Tibial nerve (tissue), 4 donors: ENCODE data around the gene FAM72A. TPM values are rescaled to one million over a fixed set of nuclear protein-coding genes. Genes with fewer than 3 reads are reported as not detected.
"Not testable (repeated sequence)": the region's sequence is repeated elsewhere in the genome, so short reads cannot be mapped to it uniquely, and the experiment has no call there.

Source experiments
- DNase-seq, 2 donors: peaks; one replicate each; pipeline ENCODE4 v3.0.0-alpha.2; 2019; ENCODE audit warnings: low spot score in 2 of 2
- H3K27ac ChIP-seq, 4 donors: fragments of 200-600 bp; sonication (generic) in 3 of 4; one replicate each; pipeline ENCODE4 v1.5.1; 2017 to 2019; ENCODE audit warnings: mild to moderate bottlenecking in 1 of 4
- H3K27me3 ChIP-seq, 2 donors: fragments of 200-600 bp; sonication (generic) in 1 of 2; one replicate each; pipeline versions ENCODE4 v1.5.1 to v1.6.0; 2017 to 2019
- H3K36me3 ChIP-seq, 3 donors: fragments of 200-600 bp; sonication (generic); one replicate each; pipeline ENCODE4 v1.5.1; 2018 to 2019
- H3K4me1 ChIP-seq, 4 donors: fragments of 200-600 bp; sonication (generic) in 3 of 4; one replicate each; pipeline ENCODE4 v1.5.1; 2017 to 2019
- H3K4me3 ChIP-seq, 4 donors: fragments of 200-600 bp; sonication (generic) in 3 of 4; one replicate each; pipeline ENCODE4 v1.5.1; 2017 to 2019; ENCODE audit warnings: mild to moderate bottlenecking in 1 of 4, moderate library complexity in 1 of 4
- H3K9me3 ChIP-seq, 4 donors: fragments of 200-600 bp; sonication (generic) in 3 of 4; one replicate each; pipeline ENCODE4 v1.5.1; 2017 to 2019
- CTCF ChIP-seq, 5 experiments: fragments of 200-600 bp in 3 of 5; fragments of 450-650 bp in 2 of 5; sonication (generic) in 3 of 5; IDR thresholded peaks; one replicate each; pipeline ENCODE4 v1.5.1; 2016 to 2019; ENCODE audit warnings: antibody characterized with exemption in 5 of 5, mild to moderate bottlenecking in 3 of 5, moderate library complexity in 2 of 5
- EP300 ChIP-seq, 2 donors: sonication (generic); formaldehyde crosslinking; IDR thresholded peaks; one replicate each; pipeline ENCODE4 v1.6.1; 2017; ENCODE audit warnings: antibody characterized with exemption in 2 of 2, mild to moderate bottlenecking in 1 of 2
- POLR2A ChIP-seq, 2 donors: fragments of 450-650 bp; IDR thresholded peaks; one replicate each; pipeline ENCODE4 v1.6.1; 2017; ENCODE audit warnings: antibody characterized with exemption in 2 of 2, mild to moderate bottlenecking in 2 of 2, moderate library complexity in 2 of 2
- WGBS, 2 donors: methylation state at CpG; one replicate each; pipeline ENCODE4 v1.1.5; 2018; 5-methylcytosine and 5-hydroxymethylcytosine counted together
- total RNA-seq, 4 donors: library from RNA; depleted of rRNA; stranded (reverse); fragments of >200 nt; gene quantifications; one replicate each; pipeline ENCODE4 v1.1.0, GENCODE V29; 2016

FAM72A gene
- total RNA-seq, 4 donors from 2014 or later: 1.3 to 3.9 (median 2.9) TPM; not detected in 1

GRCh38 chr1:206174182-206174868 is 28.3 kb downstream of the FAM72A start:
- H3K27me3 ChIP-seq, H3K4me1 ChIP-seq, H3K27ac ChIP-seq, H3K9me3 ChIP-seq, H3K4me3 ChIP-seq, H3K36me3 ChIP-seq: not testable (repeated sequence)
- 68 to 78% methylated on average over 6 to 7 of the region's 7 CpGs for WGBS, 2 donors
- DNase-seq: peak in 1 of 2 donors; percentile 60

GRCh38 chr1:206173110-206173719 is 29.4 kb downstream of the FAM72A start:
- not testable (repeated sequence) for H3K9me3 ChIP-seq, H3K4me1 ChIP-seq, H3K27me3 ChIP-seq, H3K27ac ChIP-seq, H3K4me3 ChIP-seq, H3K36me3 ChIP-seq, DNase-seq
- WGBS, 2 donors: 100% methylated on average over 1 of the region's 2 CpGs; no CpG with 5 or more reads in 1 of the 2 donors

- H3K27me3 ChIP-seq, H3K9me3 ChIP-seq: not testable (repeated sequence)
- 63 to 72% methylated on average over 1 to 3 of the region's 3 CpGs for WGBS, 2 donors
Measured at GRCh38 chr1:206169794-206170193, 32.8 kb downstream of the FAM72A start.

GRCh38 chr1:206167350-206168029 is 35.1 kb downstream of the FAM72A start:
- H3K9me3 ChIP-seq, H3K36me3 ChIP-seq, H3K4me1 ChIP-seq, H3K4me3 ChIP-seq, H3K27me3 ChIP-seq, H3K27ac ChIP-seq, DNase-seq: not testable (repeated sequence)
- WGBS, 2 donors: 17 to 24% methylated on average over 4 of the region's 10 CpGs
- TF ChIP-seq CTCF (IDR thresholded peaks at IDR 0.05): peak in 3 of 5 experiments; percentile 12 to 30 (median 26)

More at GRCh38 chr1:206169794-206170193, 32.8 kb downstream of the FAM72A start:
- DNase-seq: peak in 1 of 2 donors; percentile 40
- not testable (repeated sequence) for H3K4me1 ChIP-seq, H3K27ac ChIP-seq, H3K36me3 ChIP-seq, H3K4me3 ChIP-seq

GRCh38 chr1:206145771-206146290 is 56.8 kb downstream of the FAM72A start:
- Histone ChIP-seq H3K27me3 (peaks cover 0 to 9% of the 10 kb centered on the region in 2 donors), H3K4me3 (no peak overlapping the region), H3K27ac (no peak overlapping the region), H3K36me3 (no peaks in the 10 kb centered on the region), H3K4me1 (no peaks in the 10 kb centered on the region), H3K9me3 (peaks cover 0 to 2% (median 0%) of the 10 kb centered on the region in 4 donors)
- TF ChIP-seq CTCF (IDR thresholded peaks at IDR 0.05): no peak
- TF ChIP-seq EP300 (IDR thresholded peaks at IDR 0.05): no peak
- no peak for TF ChIP-seq POLR2A (IDR thresholded peaks at IDR 0.05)
- 41% methylated on average over 3 of the region's 3 CpGs for WGBS, 2 donors
- no peak for DNase-seq

GRCh38 chr1:206144605-206145004 is 58.0 kb downstream of the FAM72A start:
- no peaks in the 10 kb centered on the region for H3K4me1 ChIP-seq
- no peak overlapping the region for H3K4me3 ChIP-seq
- no peak overlapping the region for H3K27ac ChIP-seq
- 74 to 83% methylated on average over 2 of the region's 2 CpGs for WGBS, 2 donors
- H3K27me3 ChIP-seq: peaks cover 0 to 10% of the 10 kb centered on the region in 2 donors
- H3K9me3 ChIP-seq: peaks cover 0 to 2% (median 0%) of the 10 kb centered on the region in 4 donors
- no peaks in the 10 kb centered on the region for H3K36me3 ChIP-seq
- no peak for DNase-seq
- no peak for TF ChIP-seq POLR2A (IDR thresholded peaks at IDR 0.05)
- no peak for TF ChIP-seq CTCF (IDR thresholded peaks at IDR 0.05)
- TF ChIP-seq EP300 (IDR thresholded peaks at IDR 0.05): no peak
